SJSA1 (cell line): ENCODE results near the gene WBP2. TPM values are rescaled to one million over a fixed set of nuclear protein-coding genes. Genes with fewer than 3 reads are reported as not detected.

Source experiments
- DNase-seq, 2 experiments: peaks; one replicate each; pipeline ENCODE4 v3.0.0-alpha.2; 2015 to 2020; ENCODE audit warnings: low spot score in 2 of 2, low read depth in 1 of 2
- H3K27ac ChIP-seq: fragments of 250-450 bp; sonication (Bioruptor Pico); 2 replicates; pipeline ENCODE4 v1.5.1; 2020; ENCODE audit warnings: mild to moderate bottlenecking, moderate library complexity
- H3K27me3 ChIP-seq: fragments of 250-450 bp; sonication (Bioruptor Pico); replicated peaks from 2 replicates; pipeline ENCODE4 v1.5.1; 2020; ENCODE audit warnings: mild to moderate bottlenecking, moderate library complexity
- H3K36me3 ChIP-seq: fragments of 250-450 bp; sonication (Bioruptor Pico); 2 replicates; pipeline ENCODE4 v1.5.1; 2020; ENCODE audit warnings: mild to moderate bottlenecking
- H3K4me1 ChIP-seq: fragments of 250-450 bp; sonication (Bioruptor Pico); replicated peaks from 2 replicates; pipeline ENCODE4 v1.6.1; 2021; ENCODE audit warnings: mild to moderate bottlenecking
- H3K4me3 ChIP-seq: fragments of 250-450 bp; sonication (Bioruptor Pico); 2 replicates; pipeline ENCODE4 v1.5.1; 2020; ENCODE audit warnings: mild to moderate bottlenecking
- H3K9me3 ChIP-seq: fragments of 250-450 bp; sonication (Bioruptor Pico); replicated peaks from 2 replicates; pipeline ENCODE4 v1.5.1; 2020; ENCODE audit warnings: mild to moderate bottlenecking
- total RNA-seq: library from RNA; depleted of rRNA; stranded (reverse); fragments of >200 nt; shearing (Covaris generic); gene quantifications from 2 replicates; pipeline ENCODE4 v1.2.3, GENCODE V29; 2014

WBP2 gene
- total RNA-seq, 1 experiment from 2014 or later: 28.8 TPM

- Histone ChIP-seq H3K4me1 (peaks cover 16% of the 10 kb centered on the region), H3K27ac (no peak overlapping the region), H3K36me3 (peaks cover 15% of the 10 kb centered on the region), H3K9me3 (no peaks in the 10 kb centered on the region), H3K4me3 (no peak overlapping the region), H3K27me3 (no peaks in the 10 kb centered on the region)
- no peak for DNase-seq
These were observed 24.7 kb downstream of the WBP2 start for GRCh38 chr17:75830164-75831031.

- Histone ChIP-seq H3K4me3 (no peak overlapping the region), H3K9me3 (no peaks in the 10 kb centered on the region), H3K27me3 (no peaks in the 10 kb centered on the region), H3K4me1 (peaks cover 16% of the 10 kb centered on the region), H3K27ac (no peak overlapping the region), H3K36me3 (peaks cover 18% of the 10 kb centered on the region)
- no peak for DNase-seq
These were observed 25.4 kb downstream of the WBP2 start for GRCh38 chr17:75829747-75830146.

GRCh38 chr17:75828741-75829140, 26.4 kb downstream of the WBP2 start:
- H3K36me3 ChIP-seq: peaks cover 25% of the 10 kb centered on the region
- no peak overlapping the region for H3K4me3 ChIP-seq
- H3K27ac ChIP-seq: no peak overlapping the region
- H3K9me3 ChIP-seq: no peaks in the 10 kb centered on the region
- no peak for DNase-seq
- H3K27me3 ChIP-seq: no peaks in the 10 kb centered on the region
- H3K4me1 ChIP-seq: peaks cover 16% of the 10 kb centered on the region

GRCh38 chr17:75828076-75828400, 27.1 kb downstream of the WBP2 start:
- Histone ChIP-seq H3K4me1 (peaks cover 16% of the 10 kb centered on the region), H3K4me3 (peak overlapping the region; percentile 35), H3K9me3 (no peaks in the 10 kb centered on the region), H3K27ac (no peak overlapping the region), H3K36me3 (peaks cover 32% of the 10 kb centered on the region), H3K27me3 (no peaks in the 10 kb centered on the region)
- no peak for DNase-seq

- DNase-seq: peak; percentile 88 to 91
- peaks cover 16% of the 10 kb centered on the region for H3K4me1 ChIP-seq
- H3K27ac ChIP-seq: no peak overlapping the region
- peak overlapping the region; percentile 35 for H3K4me3 ChIP-seq
- H3K9me3 ChIP-seq: no peaks in the 10 kb centered on the region
- no peaks in the 10 kb centered on the region for H3K27me3 ChIP-seq
- peaks cover 38% of the 10 kb centered on the region for H3K36me3 ChIP-seq
These were observed 27.6 kb downstream of the WBP2 start for GRCh38 chr17:75827308-75828075.

- Histone ChIP-seq H3K36me3 (peaks cover 45% of the 10 kb centered on the region), H3K4me3 (no peak overlapping the region), H3K27ac (no peak overlapping the region), H3K27me3 (no peaks in the 10 kb centered on the region), H3K4me1 (peaks cover 11% of the 10 kb centered on the region), H3K9me3 (no peaks in the 10 kb centered on the region)
- DNase-seq: no peak
These were observed 28.4 kb downstream of the WBP2 start for GRCh38 chr17:75826561-75827307.

- Histone ChIP-seq H3K27ac (no peak overlapping the region), H3K9me3 (no peaks in the 10 kb centered on the region), H3K4me1 (peaks cover 11% of the 10 kb centered on the region)
These were observed 29.3 kb downstream of the WBP2 start for GRCh38 chr17:75825748-75826370.

GRCh38 chr17:75825149-75825552, 30.0 kb downstream of the WBP2 start:
- no peak overlapping the region for H3K4me3 ChIP-seq
- H3K36me3 ChIP-seq: peaks cover 61% of the 10 kb centered on the region
- H3K9me3 ChIP-seq: no peaks in the 10 kb centered on the region
- no peaks in the 10 kb centered on the region for H3K27me3 ChIP-seq
- DNase-seq: no peak
- H3K4me1 ChIP-seq: peaks cover 11% of the 10 kb centered on the region
- H3K27ac ChIP-seq: no peak overlapping the region

More at GRCh38 chr17:75825748-75826370, 29.3 kb downstream of the WBP2 start:
- peaks cover 54% of the 10 kb centered on the region for H3K36me3 ChIP-seq
- no peak for DNase-seq
- no peaks in the 10 kb centered on the region for H3K27me3 ChIP-seq
- no peak overlapping the region for H3K4me3 ChIP-seq

- Histone ChIP-seq H3K27ac (no peak overlapping the region), H3K4me1 (peaks cover 11% of the 10 kb centered on the region)
- DNase-seq: no peak
These were observed 30.5 kb downstream of the WBP2 start for GRCh38 chr17:75824666-75825065.

GRCh38 chr17:75824050-75824552, 31.0 kb downstream of the WBP2 start:
- Histone ChIP-seq H3K27ac (no peak overlapping the region), H3K27me3 (no peaks in the 10 kb centered on the region), H3K4me1 (peaks cover 11% of the 10 kb centered on the region), H3K4me3 (no peak overlapping the region), H3K9me3 (no peaks in the 10 kb centered on the region), H3K36me3 (peaks cover 70% of the 10 kb centered on the region)
- no peak for DNase-seq

More at GRCh38 chr17:75824666-75825065, 30.5 kb downstream of the WBP2 start:
- Histone ChIP-seq H3K4me3 (no peak overlapping the region), H3K9me3 (no peaks in the 10 kb centered on the region), H3K27me3 (no peaks in the 10 kb centered on the region), H3K36me3 (peaks cover 66% of the 10 kb centered on the region)

GRCh38 chr17:75823257-75824041, 31.7 kb downstream of the WBP2 start:
- Histone ChIP-seq H3K36me3 (peaks cover 76% of the 10 kb centered on the region), H3K4me1 (peaks cover 11% of the 10 kb centered on the region), H3K9me3 (no peaks in the 10 kb centered on the region), H3K27me3 (no peaks in the 10 kb centered on the region), H3K4me3 (no peak overlapping the region), H3K27ac (no peak overlapping the region)
- DNase-seq: peak in 1 of 2 experiments; percentile 49

GRCh38 chr17:75822800-75823166, 32.4 kb downstream of the WBP2 start:
- H3K36me3 ChIP-seq: peaks cover 83% of the 10 kb centered on the region
- DNase-seq: no peak
- H3K4me3 ChIP-seq: no peak overlapping the region
- no peak overlapping the region for H3K27ac ChIP-seq
- no peaks in the 10 kb centered on the region for H3K27me3 ChIP-seq
- H3K9me3 ChIP-seq: no peaks in the 10 kb centered on the region
- H3K4me1 ChIP-seq: peaks cover 6% of the 10 kb centered on the region
